Activated CD8-positive, alpha-beta T cell treated with anti-CD3 and anti-CD28 coated beads, Interleukin-2, amount 10 ng/mL, durations not matched to agents 7 days and 5 days (primary cell): ENCODE data around the gene TCFL5. TPM values are rescaled to one million over a fixed set of nuclear protein-coding genes. Genes with fewer than 3 reads are reported as not detected.
"Not testable (repeated sequence)": the region's sequence is repeated elsewhere in the genome, so short reads cannot be mapped to it uniquely, and the experiment has no call there.

Experiments
- ATAC-seq: fragments of 150-1000 bp; cut with Tn5 transposase; one replicate; pipeline ENCODE4 v1.10.0; 2021; ENCODE audit warnings: moderate library complexity
- CTCF ChIA-PET: fragments of 350-600 bp; sonication (Branson Sonifier 250); formaldehyde crosslinking; loops from one replicate; lab custom pipeline; 2021; ENCODE audit warnings: antibody characterized with exemption; lab: Charles Lee
- POLR2A ChIA-PET: fragments of 350-600 bp; sonication (Branson Sonifier 250); formaldehyde crosslinking; loops from one replicate; lab custom pipeline; 2021; ENCODE audit warnings: antibody characterized with exemption; lab: Charles Lee
- DNase-seq: peaks from one replicate; pipeline ENCODE4 v3.0.0-alpha.2; 2020
- H3K27ac Mint-ChIP-seq: one replicate; pipeline ENCODE4 v1.8.0; 2021; ENCODE audit warnings: mild to moderate bottlenecking, mixed read lengths
- H3K27me3 Mint-ChIP-seq: one replicate; pipeline ENCODE4 v1.8.0; 2021; ENCODE audit warnings: low read depth, mixed read lengths
- H3K36me3 Mint-ChIP-seq: one replicate; pipeline ENCODE4 v1.8.0; 2021; ENCODE audit warnings: low read depth, mixed read lengths
- H3K4me1 Mint-ChIP-seq: one replicate; pipeline ENCODE4 v1.8.0; 2021; ENCODE audit warnings: low read depth, mixed read lengths
- H3K4me3 Mint-ChIP-seq: one replicate; pipeline ENCODE4 v1.8.0; 2021; ENCODE audit warnings: mild to moderate bottlenecking, mixed read lengths
- H3K9me3 Mint-ChIP-seq: one replicate; pipeline ENCODE4 v1.8.0; 2022; ENCODE audit warnings: mixed read lengths; ENCODE audit not compliant: insufficient read depth
- total RNA-seq, 2 experiments: library from RNA; stranded (reverse); gene quantifications; one replicate each; pipeline ENCODE4 v1.2.3, GENCODE V29; 2021

TCFL5 gene
- total RNA-seq, 2 experiments from 2014 or later: 7.9 to 9.6 TPM

DNA sequence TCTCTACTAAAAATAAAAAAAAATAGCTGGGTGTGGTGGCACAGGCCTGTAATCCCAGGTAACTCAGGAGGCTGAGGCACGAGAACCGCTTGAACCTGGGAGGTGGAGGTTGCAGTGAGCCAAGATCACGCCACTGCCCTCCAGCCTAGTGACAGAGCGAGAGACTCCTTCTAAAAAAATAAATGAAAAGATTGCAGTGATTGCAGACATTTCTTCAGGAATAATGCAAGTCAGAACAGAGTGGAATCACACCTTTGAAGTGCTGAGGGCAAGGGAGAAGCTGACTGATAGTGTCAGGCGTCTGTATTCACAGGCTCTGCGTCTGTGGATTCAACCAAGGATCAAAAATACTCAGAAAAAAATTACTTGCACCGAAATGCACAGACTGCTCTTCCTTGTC, 2.6 kb upstream of the TCFL5 start:
- Mint-ChIP-seq H3K4me3 (no peak overlapping the region), H3K36me3 (peaks cover 4% of the 10 kb centered on the region), H3K9me3 (no peaks in the 10 kb centered on the region), H3K27me3 (peaks cover 12% of the 10 kb centered on the region), H3K4me1 (peaks cover 20% of the 10 kb centered on the region), H3K27ac (no peak overlapping the region)
- CTCF ChIA-PET: no interaction called here
- no peak for DNase-seq
- POLR2A ChIA-PET: no interaction called here
- ATAC-seq: no peak

- POLR2A ChIA-PET: interaction anchor here (1.2 to 1.5 kb wide), 2 partner anchors 46 to 57 kb away, joined by 3 to 5 read pairs; no protein-coding TSS in a partner anchor
- peak; percentile 54 for DNase-seq
- H3K27ac Mint-ChIP-seq: no peak overlapping the region
- peaks cover 4% of the 10 kb centered on the region for H3K27me3 Mint-ChIP-seq
- CTCF ChIA-PET: interaction anchor here (0.9 to 1.2 kb wide), 5 partner anchors 12 to 361 kb away, joined by 3 to 10 read pairs (median 3); no protein-coding TSS in a partner anchor
- peaks cover 23% of the 10 kb centered on the region for H3K4me1 Mint-ChIP-seq
- H3K9me3 Mint-ChIP-seq: no peaks in the 10 kb centered on the region
- peaks cover 7% of the 10 kb centered on the region for H3K36me3 Mint-ChIP-seq
- peak overlapping the region; percentile 36 for H3K4me3 Mint-ChIP-seq
- peak; percentile 55 for ATAC-seq
Observed at GRCh38 chr20:62860924-62861691, 514 bp downstream of the TCFL5 start.

DNA sequence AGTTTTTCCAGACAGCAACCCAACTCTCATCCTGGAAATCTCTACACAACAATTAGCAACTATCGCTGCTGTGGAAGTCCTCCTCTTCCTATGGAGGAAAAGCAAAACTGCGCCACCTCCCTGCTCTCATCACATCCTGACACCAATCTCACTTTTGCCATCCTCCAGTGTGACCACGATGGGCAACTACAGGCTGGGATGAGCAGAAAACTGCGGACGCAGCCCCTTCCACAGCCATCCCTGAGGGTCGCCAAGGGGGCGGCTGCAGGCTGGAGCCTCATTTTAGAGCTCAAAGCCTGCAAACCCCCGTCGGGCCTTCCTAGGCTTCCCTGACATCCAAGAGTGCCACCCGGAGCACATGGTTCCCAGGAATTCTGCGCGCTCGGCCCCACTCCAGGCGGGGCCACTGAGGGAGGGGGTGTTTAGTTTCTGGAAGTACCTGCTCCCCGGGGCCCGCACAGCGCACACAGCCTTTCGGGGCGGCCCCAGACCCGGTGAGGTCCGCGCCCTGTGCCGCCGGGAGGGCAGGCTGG, 1.2 kb downstream of the TCFL5 start:
- Mint-ChIP-seq H3K36me3 (peaks cover 7% of the 10 kb centered on the region), H3K4me3 (peak overlapping the region; percentile 64), H3K9me3 (no peaks in the 10 kb centered on the region), H3K4me1 (peaks cover 23% of the 10 kb centered on the region), H3K27me3 (peaks cover 4% of the 10 kb centered on the region), H3K27ac (no peak overlapping the region)
- ChIA-PET POLR2A (no interaction called here), CTCF (interaction anchor here (0.7 to 1.1 kb wide), 3 partner anchors 52 to 361 kb away, joined by 3 read pairs; no protein-coding TSS in a partner anchor)
- DNase-seq (no peak), ATAC-seq (peak; percentile 2)

GRCh38 chr20:62859721-62860120, 1.9 kb downstream of the TCFL5 start:
- ChIA-PET POLR2A (no interaction called here), CTCF (interaction anchor here (0.7 to 1.1 kb wide), 2 partner anchors 52 to 360 kb away, joined by 3 read pairs; no protein-coding TSS in a partner anchor)
- Mint-ChIP-seq H3K36me3 (peaks cover 9% of the 10 kb centered on the region), H3K27ac (no peak overlapping the region), H3K27me3 (peaks cover 3% of the 10 kb centered on the region), H3K9me3 (no peaks in the 10 kb centered on the region), H3K4me1 (peaks cover 23% of the 10 kb centered on the region), H3K4me3 (peak overlapping the region; percentile 64)
- DNase-seq (no peak), ATAC-seq (no peak)

DNA sequence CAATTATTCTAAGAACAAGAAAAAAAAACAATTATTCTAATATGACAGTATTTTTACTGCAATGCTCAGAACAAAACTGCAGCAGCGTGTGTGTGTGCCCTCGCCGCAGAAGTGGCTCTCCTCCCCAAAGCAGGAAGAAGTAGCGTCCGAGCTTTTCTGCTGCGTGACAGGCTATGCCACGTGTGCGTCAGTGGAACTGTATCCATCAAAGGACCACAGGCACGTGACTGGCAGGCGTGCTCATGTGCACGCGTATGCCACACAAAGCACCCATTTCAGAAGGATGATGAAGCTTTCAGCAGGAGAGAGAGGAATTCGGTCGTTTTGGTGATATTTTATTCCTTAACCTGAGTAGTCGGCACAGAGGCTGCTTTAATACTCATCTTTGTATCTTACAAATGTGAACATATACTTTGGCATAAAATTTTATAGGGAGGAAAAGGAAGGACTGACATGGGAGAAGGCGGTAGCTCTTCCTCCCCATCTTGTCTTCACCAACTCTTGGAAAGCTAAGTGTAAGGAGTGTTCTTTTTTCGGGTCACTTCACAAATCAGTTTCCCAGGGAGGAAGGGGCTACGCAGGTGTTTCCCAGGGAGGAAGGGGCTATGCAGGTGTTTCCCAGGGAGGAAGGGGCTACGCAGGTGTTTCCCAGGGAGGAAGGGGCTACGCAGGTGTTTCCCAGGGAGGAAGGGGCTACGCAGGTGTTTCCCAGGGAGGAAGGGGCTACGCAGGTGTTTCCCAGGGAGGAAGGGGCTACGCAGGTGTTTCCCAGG, 3.4 kb downstream of the TCFL5 start:
- ChIA-PET POLR2A (no interaction called here), CTCF (interaction anchor here (1.2 kb wide), 1 partner anchor 151 kb away, joined by 3 read pairs; no protein-coding TSS in a partner anchor)
- Mint-ChIP-seq H3K4me1 (peaks cover 23% of the 10 kb centered on the region), H3K36me3 (peaks cover 12% of the 10 kb centered on the region), H3K4me3 (no peak overlapping the region), H3K27ac (no peak overlapping the region), H3K9me3 (no peaks in the 10 kb centered on the region), H3K27me3 (peaks cover 3% of the 10 kb centered on the region)
- DNase-seq (no peak), ATAC-seq (no peak)

- no peak overlapping the region for H3K4me3 Mint-ChIP-seq
Observed at GRCh38 chr20:62856931-62857619, 4.5 kb downstream of the TCFL5 start.

GRCh38 chr20:62855120-62855519, 6.5 kb downstream of the TCFL5 start:
- Mint-ChIP-seq H3K27ac (no peak overlapping the region), H3K27me3 (peaks cover 2% of the 10 kb centered on the region), H3K4me1 (peaks cover 11% of the 10 kb centered on the region), H3K36me3 (peaks cover 15% of the 10 kb centered on the region), H3K4me3 (no peak overlapping the region), H3K9me3 (no peaks in the 10 kb centered on the region)
- ChIA-PET POLR2A (no interaction called here), CTCF (no interaction called here)
- ATAC-seq (no peak), DNase-seq (no peak)

More at GRCh38 chr20:62856931-62857619, 4.5 kb downstream of the TCFL5 start:
- Mint-ChIP-seq H3K27ac (no peak overlapping the region), H3K4me1 (peaks cover 19% of the 10 kb centered on the region), H3K27me3 (peaks cover 3% of the 10 kb centered on the region), H3K36me3 (peaks cover 18% of the 10 kb centered on the region), H3K9me3 (no peaks in the 10 kb centered on the region)
- ATAC-seq (no peak), DNase-seq (no peak)
- ChIA-PET POLR2A (no interaction called here), CTCF (interaction anchor here (1.2 kb wide), 1 partner anchor 152 kb away, joined by 3 read pairs; no protein-coding TSS in a partner anchor)

- no peak for ATAC-seq
- POLR2A ChIA-PET: no interaction called here
Observed at GRCh38 chr20:62854121-62854520, 7.5 kb downstream of the TCFL5 start.

DNA sequence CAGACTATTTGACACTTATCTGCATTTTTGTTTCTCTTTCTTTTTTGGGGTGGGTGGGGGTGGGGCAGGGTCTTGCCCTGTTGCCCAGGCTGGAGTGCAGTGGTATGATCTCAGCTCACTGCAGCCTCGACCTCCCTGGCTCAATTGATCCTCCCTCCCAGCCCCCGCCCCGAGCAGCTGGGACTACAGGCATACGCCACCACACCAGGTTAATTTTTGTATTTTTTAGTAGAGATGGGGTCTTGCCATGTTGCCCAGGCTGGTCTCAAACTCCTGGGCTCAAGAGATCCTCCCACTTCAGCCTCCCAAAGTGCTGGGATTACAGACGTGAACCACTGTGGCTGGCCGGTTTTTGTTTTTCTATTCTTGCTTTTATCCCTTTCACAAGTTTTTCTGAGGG, 8.3 kb downstream of the TCFL5 start:
- POLR2A ChIA-PET, ATAC-seq, DNase-seq, H3K9me3 Mint-ChIP-seq, H3K27me3 Mint-ChIP-seq, H3K4me1 Mint-ChIP-seq, CTCF ChIA-PET, H3K27ac Mint-ChIP-seq, H3K4me3 Mint-ChIP-seq: not testable (repeated sequence)
- H3K36me3 Mint-ChIP-seq: peaks cover 14% of the 10 kb centered on the region

More at GRCh38 chr20:62854121-62854520, 7.5 kb downstream of the TCFL5 start:
- no peaks in the 10 kb centered on the region for H3K9me3 Mint-ChIP-seq
- CTCF ChIA-PET: no interaction called here
- peaks cover 1% of the 10 kb centered on the region for H3K4me1 Mint-ChIP-seq
- H3K27ac Mint-ChIP-seq: no peak overlapping the region
- no peak overlapping the region for H3K4me3 Mint-ChIP-seq
- no peaks in the 10 kb centered on the region for H3K27me3 Mint-ChIP-seq
- no peak for DNase-seq
- H3K36me3 Mint-ChIP-seq: peaks cover 14% of the 10 kb centered on the region

DNA sequence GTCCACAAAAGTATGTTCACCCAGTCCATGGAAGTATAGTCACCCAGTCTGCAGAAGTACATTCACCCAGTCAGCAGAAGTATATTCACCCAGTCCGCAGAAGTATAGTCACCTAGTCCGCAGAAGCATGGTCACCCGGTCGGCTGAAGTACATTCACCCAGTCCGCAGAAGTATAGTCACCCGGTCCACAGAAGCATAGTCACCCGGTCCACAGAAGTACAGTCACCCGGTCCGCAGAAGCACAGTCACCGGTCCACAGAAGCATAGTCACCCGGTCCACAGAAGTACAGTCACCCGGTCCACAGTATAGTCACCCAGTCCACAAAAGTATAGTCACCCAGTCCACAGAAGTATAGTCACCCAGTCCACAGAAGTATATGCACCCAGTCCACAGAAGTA, 8.8 kb downstream of the TCFL5 start:
- ATAC-seq: no peak
- no peak for DNase-seq
- H3K9me3 Mint-ChIP-seq: no peaks in the 10 kb centered on the region
- no peak overlapping the region for H3K4me3 Mint-ChIP-seq
- ChIA-PET POLR2A (no interaction called here), CTCF (no interaction called here)
- H3K4me1 Mint-ChIP-seq: no peaks in the 10 kb centered on the region
- no peaks in the 10 kb centered on the region for H3K27me3 Mint-ChIP-seq
- peaks cover 15% of the 10 kb centered on the region for H3K36me3 Mint-ChIP-seq
- no peak overlapping the region for H3K27ac Mint-ChIP-seq

DNA sequence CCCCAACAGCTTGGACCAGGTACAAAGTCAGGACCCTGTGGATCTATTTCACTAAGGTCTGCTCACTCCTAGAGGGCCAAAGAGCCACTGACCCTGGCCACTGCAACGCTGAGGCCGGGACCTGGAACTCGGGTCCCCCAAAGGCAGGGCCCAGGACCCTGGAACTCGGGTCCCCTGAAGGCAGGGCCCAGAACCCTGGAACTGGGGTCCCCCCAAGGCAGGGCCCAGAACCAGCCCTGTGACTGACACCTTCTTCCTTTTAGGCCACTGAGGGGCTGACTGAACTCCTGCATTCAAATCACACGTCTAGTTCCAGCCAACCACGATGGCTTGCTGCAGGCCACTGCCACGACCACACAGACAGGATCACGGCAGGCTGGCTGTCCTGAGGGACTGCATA, 9.4 kb downstream of the TCFL5 start:
- POLR2A ChIA-PET: no interaction called here
- CTCF ChIA-PET: no interaction called here
- no peaks in the 10 kb centered on the region for H3K9me3 Mint-ChIP-seq
- no peaks in the 10 kb centered on the region for H3K4me1 Mint-ChIP-seq
- H3K27ac Mint-ChIP-seq: peak overlapping the region; percentile 20
- ATAC-seq (no peak), DNase-seq (no peak)
- H3K36me3 Mint-ChIP-seq: peaks cover 17% of the 10 kb centered on the region
- no peaks in the 10 kb centered on the region for H3K27me3 Mint-ChIP-seq
- H3K4me3 Mint-ChIP-seq: no peak overlapping the region
